Measurements from ENCODE around the gene ELL3. TPM values are rescaled to one million over a fixed set of nuclear protein-coding genes. Genes with fewer than 3 reads are reported as not detected.
A peak's percentile ranks its signal among the peaks of the same experiment; 100 is the strongest.

The ELL3 gene
- total RNA-seq, 3 donors from 2014 or later = 18.4 to 37.4 (median 22.8) TPM

GRCh38 chr15:43793647-43794046, 16.9 kb upstream of the ELL3 start:
- H3K4me1 ChIP-seq (ENCODE audit: low read depth) = peaks cover 49% of the 10 kb centered on the region
- H3K4me3 ChIP-seq = no peak overlapping the region
- no peak for DNase-seq
- H3K9me3 ChIP-seq = no peaks in the 10 kb centered on the region
- ATAC-seq = no peak
- peaks cover 3% of the 10 kb centered on the region for H3K36me3 ChIP-seq (ENCODE audit: low read depth)
- TF ChIP-seq, protein P1, sequence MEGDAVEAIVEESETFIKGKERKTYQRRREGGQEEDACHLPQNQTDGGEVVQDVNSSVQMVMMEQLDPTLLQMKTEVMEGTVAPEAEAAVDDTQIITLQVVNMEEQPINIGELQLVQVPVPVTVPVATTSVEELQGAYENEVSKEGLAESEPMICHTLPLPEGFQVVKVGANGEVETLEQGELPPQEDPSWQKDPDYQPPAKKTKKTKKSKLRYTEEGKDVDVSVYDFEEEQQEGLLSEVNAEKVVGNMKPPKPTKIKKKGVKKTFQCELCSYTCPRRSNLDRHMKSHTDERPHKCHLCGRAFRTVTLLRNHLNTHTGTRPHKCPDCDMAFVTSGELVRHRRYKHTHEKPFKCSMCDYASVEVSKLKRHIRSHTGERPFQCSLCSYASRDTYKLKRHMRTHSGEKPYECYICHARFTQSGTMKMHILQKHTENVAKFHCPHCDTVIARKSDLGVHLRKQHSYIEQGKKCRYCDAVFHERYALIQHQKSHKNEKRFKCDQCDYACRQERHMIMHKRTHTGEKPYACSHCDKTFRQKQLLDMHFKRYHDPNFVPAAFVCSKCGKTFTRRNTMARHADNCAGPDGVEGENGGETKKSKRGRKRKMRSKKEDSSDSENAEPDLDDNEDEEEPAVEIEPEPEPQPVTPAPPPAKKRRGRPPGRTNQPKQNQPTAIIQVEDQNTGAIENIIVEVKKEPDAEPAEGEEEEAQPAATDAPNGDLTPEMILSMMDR (IDR thresholded peaks at IDR 0.05) = no peak
- intact Hi-C loops (cut with DNase I, micrococcal nuclease) = no loop called here

DNA sequence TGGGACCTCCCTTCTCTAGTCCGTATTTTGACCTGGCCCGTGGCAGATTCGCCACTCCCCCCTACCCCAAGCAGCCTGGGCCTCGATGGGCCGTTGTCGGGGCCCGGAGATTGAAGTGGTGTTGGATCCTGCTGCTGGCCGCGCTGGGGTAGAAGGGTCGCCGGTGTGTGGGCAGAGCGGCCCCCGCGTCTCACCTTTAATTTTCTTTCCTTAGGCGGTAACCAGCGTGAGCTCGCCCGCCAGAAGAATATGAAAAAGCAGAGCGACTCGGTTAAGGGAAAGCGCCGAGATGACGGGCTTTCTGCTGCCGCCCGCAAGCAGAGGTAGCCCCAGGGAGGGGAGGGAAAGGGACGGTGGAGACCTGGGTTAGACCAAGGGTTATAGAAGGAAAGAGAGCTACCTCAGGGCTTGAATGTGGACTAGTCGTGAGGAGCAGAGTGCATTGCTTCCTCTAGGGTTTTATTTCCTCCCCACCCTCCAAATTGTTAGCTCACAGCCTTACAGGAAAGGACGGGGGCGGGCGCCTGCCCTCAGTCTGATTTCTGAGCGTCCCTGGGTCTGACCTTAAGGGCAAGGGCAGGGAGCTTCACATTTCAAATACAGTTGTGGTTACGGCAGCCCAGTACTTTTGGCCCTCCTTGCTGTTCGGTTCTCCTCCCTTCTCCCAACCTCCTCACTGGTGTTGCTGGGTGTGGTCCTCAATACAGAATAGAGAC, 16.2 kb upstream of the ELL3 start:
- Histone ChIP-seq H3K9me3 (no peaks in the 10 kb centered on the region), H3K4me3 (peak overlapping the region; percentile 96), H3K36me3 (ENCODE audit: low read depth) (peaks cover 3% of the 10 kb centered on the region), H3K4me1 (ENCODE audit: low read depth) (peaks cover 42% of the 10 kb centered on the region)
- TF ChIP-seq, protein P1 (IDR thresholded peaks at IDR 0.05) = no peak
- intact Hi-C loops (cut with DNase I, micrococcal nuclease) = no loop called here
- DNase-seq (peak; percentile 70 to 72 (median 71)), ATAC-seq (peak; percentile 49)

DNA sequence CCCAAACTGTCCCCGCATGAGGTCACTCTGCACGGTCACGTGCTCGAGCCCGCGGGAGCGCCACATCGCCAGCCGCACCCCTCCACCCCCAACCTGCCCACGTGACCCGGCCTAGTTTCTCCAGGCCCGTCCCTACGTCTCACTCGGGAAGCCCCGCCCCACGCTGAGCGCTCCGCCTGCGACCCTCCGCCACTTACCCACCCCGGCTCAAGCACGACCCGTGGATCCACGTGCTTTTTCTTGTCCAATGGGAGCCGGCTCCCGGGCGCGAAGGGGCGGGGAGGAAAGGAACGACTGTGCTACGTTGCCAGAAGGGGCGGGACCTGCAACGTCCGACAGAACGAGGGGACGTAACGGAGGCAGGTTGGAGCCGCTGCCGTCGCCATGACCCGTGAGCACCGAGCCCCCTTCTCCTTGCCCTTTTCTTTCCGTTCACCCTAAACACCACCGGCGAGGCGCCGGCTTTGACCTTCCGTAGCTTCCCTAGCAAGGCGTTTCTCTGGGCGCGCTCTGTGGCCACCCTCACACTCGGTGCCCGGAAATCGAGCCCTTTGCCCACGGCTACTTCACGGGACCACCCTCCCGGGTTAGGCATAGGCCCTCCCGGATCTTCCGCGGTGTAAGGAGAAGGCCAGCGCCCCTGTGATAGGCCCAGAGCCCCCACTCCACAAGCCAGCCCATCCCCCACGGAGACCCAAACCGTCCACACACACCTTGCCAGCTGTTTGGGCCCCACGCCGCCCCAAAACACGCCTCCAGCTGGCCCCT, 15.4 kb upstream of the ELL3 start, which contains the start of gene SERF2:
TSS of gene SERF2 (plus strand) at position 328 of the 768 bp plus-strand sequence. CDS start at position 385, 57 bp downstream.
- intact Hi-C loops (cut with DNase I, micrococcal nuclease) = no loop called here
- TF ChIP-seq, protein P1 (IDR thresholded peaks at IDR 0.05) = no peak
- H3K9me3 ChIP-seq = no peaks in the 10 kb centered on the region

DNA sequence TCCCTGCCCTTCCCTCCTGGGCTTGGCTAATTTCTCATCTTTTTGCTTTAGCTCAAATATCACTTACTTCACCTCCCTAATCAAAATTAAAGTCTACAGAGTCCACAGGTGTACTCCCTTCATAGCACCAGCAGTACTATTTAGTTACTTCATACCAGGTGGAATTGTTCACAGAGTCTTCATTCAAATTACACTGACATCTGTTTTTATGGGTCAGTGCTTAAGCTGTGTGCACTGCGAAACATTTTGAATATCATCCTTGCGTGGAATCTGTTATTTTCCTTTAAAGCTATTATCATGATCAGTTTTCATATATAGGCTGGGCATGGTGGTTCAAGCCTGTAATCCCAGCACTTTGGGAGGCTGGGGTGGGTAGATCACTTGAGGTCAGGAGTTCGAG, 12.6 kb upstream of the ELL3 start:
- Histone ChIP-seq H3K36me3 (ENCODE audit: low read depth) (peaks cover 3% of the 10 kb centered on the region), H3K4me1 (ENCODE audit: low read depth) (peaks cover 11% of the 10 kb centered on the region), H3K9me3 (no peaks in the 10 kb centered on the region), H3K4me3 (no peak overlapping the region)
- TF ChIP-seq, protein P1 (IDR thresholded peaks at IDR 0.05) = no peak
- ATAC-seq (no peak), DNase-seq (no peak)
- intact Hi-C loops (cut with DNase I, micrococcal nuclease) = no loop called here

More for the DNA sequence above, 15.4 kb upstream of the ELL3 start, which contains the start of gene SERF2:
- peaks cover 35% of the 10 kb centered on the region for H3K4me1 ChIP-seq (ENCODE audit: low read depth)
- DNase-seq (peak; percentile 100), ATAC-seq (peak; percentile 95)
- H3K36me3 ChIP-seq (ENCODE audit: low read depth) = peaks cover 3% of the 10 kb centered on the region
- peak within 1 kb of the TSS; percentile 96 for H3K4me3 ChIP-seq

DNA sequence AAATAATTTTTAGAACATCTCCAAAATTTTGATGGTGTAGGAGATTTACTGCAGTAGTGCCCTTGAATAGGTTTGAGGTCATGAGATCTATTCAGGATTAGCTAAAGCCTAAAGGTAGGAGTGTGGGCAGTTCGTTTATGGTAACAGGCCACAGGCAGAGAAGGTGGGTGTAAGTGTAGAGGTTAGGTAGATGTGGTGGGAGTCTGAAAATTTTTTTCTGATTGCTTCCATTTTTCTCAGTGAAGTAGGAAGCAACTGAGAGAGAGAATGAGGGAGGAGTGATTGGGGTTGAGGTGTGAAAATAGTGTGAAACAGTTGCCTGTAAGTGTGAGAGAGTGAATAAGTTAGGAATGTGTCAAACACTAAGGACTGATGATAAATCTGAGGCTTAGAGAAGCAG, 2.2 kb upstream of the ELL3 start:
- TF ChIP-seq, protein P1 (IDR thresholded peaks at IDR 0.05) = no peak
- H3K9me3 ChIP-seq = no peaks in the 10 kb centered on the region
- no peak for DNase-seq
- H3K4me3 ChIP-seq = no peak overlapping the region
- H3K4me1 ChIP-seq (ENCODE audit: low read depth) = peaks cover 3% of the 10 kb centered on the region
- intact Hi-C loops (cut with DNase I, micrococcal nuclease) = no loop called here
- no peak for ATAC-seq
- H3K36me3 ChIP-seq (ENCODE audit: low read depth) = no peaks in the 10 kb centered on the region

Data from mucosa of descending colon (tissue), 3 donors.